Testis (tissue), 2 donors: Measurements from ENCODE around the gene DNASE1.

Experiments used
- POLR2A ChIP-seq: fragments of 450-650 bp; IDR thresholded peaks from one replicate; pipeline ENCODE4 v1.6.1; 2017; ENCODE audit warnings: antibody characterized with exemption, mild to moderate bottlenecking, moderate library complexity
- TF ChIP-seq, protein P1 (sequence below), 3 experiments: fragments of 450-650 bp in 2 of 3; fragments of 200-600 bp in 1 of 3; sonication (generic) in 1 of 3; IDR thresholded peaks; one replicate each; pipeline ENCODE4 v1.5.1; 2016 to 2019; ENCODE audit warnings: antibody characterized with exemption in 3 of 3, mild to moderate bottlenecking in 2 of 3, moderate library complexity in 1 of 3

DNA sequence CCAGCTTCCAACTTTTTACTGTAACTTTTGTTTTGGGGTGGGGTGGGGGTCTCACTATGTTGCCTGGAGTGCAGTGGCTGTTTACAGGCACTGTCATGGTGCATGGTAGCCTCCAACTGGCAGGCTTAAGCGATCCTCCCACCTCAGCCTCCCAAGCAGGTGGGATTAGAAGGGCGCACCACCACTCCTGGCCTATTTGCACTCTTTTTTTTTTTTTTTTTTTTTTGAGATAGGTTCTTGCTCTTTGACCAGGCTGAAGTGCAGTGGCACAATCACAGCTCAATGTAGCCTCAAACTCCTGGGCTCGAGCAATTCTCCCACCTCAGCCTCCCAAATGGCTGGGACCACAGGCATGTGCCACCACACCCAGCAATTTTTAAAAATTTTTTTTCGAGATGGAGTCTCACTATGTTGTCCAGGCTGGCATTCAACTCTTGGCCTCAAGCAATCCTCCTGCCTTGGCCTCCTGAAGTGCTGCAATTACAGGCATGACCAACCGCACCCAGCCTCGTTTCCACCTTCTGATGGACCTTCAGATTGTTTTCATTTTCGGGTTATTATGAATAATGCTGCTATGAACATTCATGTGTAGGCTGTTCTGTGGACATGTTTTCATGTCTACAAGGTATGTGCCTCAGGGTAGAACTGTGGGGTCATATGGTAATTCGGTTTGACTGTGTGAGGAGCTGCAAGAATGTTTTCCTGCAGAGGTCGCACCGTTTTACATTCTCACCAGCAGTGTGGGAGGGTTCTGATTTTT is 51.9 kb downstream of the DNASE1 start:
- TF ChIP-seq, protein P1, sequence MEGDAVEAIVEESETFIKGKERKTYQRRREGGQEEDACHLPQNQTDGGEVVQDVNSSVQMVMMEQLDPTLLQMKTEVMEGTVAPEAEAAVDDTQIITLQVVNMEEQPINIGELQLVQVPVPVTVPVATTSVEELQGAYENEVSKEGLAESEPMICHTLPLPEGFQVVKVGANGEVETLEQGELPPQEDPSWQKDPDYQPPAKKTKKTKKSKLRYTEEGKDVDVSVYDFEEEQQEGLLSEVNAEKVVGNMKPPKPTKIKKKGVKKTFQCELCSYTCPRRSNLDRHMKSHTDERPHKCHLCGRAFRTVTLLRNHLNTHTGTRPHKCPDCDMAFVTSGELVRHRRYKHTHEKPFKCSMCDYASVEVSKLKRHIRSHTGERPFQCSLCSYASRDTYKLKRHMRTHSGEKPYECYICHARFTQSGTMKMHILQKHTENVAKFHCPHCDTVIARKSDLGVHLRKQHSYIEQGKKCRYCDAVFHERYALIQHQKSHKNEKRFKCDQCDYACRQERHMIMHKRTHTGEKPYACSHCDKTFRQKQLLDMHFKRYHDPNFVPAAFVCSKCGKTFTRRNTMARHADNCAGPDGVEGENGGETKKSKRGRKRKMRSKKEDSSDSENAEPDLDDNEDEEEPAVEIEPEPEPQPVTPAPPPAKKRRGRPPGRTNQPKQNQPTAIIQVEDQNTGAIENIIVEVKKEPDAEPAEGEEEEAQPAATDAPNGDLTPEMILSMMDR (IDR thresholded peaks at IDR 0.05): no peak
- no peak for TF ChIP-seq POLR2A
